ENCODE results near the gene TIMP2. TPM values are rescaled to one million over a fixed set of nuclear protein-coding genes. Genes with fewer than 3 reads are reported as not detected.

Gene TIMP2
- total and polyA plus RNA-seq, 2 of the 13 experiments (the other 11 are each of a cell fraction or from before 2014, with no cell fraction given), result 3.8 to 8.5 TPM

DNA sequence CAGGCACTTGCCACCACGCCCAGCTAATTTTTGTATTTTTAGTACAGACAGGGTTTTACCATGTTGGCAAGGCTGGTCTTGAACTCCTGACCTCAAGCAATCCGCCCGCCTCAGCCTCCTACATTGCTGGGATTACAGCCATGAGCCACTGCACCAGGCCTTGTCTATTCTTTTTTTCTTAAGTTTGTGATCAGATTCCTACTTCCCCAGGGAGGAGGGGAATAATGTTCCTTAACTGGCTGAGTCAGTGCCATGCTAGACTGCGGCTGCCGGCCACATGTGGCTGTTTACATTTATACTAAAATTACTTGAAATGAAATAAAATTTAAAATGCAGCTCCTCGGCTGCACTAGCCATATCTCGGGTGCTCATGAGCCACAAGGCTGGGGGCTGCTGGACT is 56.8 kb downstream of the TIMP2 start:
- intact Hi-C loops (cut with micrococcal nuclease; ENCODE audit: unreplicated experiment) (loop anchor here (5.0 kb wide), 1 partner anchor 64 kb away; no protein-coding TSS in a partner anchor), in situ Hi-C loops (cut with HindIII; ENCODE audit: extremely low pct_ligation_motif_present, low pct_unique_long_range_greater_than_20kb) (no loop called here)
- FAIRE-seq, result no peak
- WGBS (ENCODE audit: low lambda C conversion rate), result 78% methylated on average over 7 of the region's 7 CpGs
- no peak for DNase-seq (ENCODE audit: low spot score)
- H4K20me1 ChIP-seq (ENCODE audit: insufficient read depth, low read length), result no peaks in the 10 kb centered on the region
- H3K4me2 ChIP-seq (ENCODE audit: low read depth, low read length), result no peak overlapping the region
- no peak overlapping the region for H3K27ac ChIP-seq (ENCODE audit: extremely low read length, insufficient read depth, low read length)
- POLR2A ChIA-PET, result no interaction called here
- ATAC-seq, result no peak
- peaks cover 9% of the 10 kb centered on the region for H3K4me1 ChIP-seq (ENCODE audit: insufficient read depth, low read length)
- H3K9me3 ChIP-seq (ENCODE audit: low read length), result no peaks in the 10 kb centered on the region
- CTCF ChIA-PET (ENCODE audit: low intra/inter-chr PET ratio, low total read pairs), result no interaction called here
- H2AFZ ChIP-seq (ENCODE audit: low read length), result no peak overlapping the region
- H3K36me3 ChIP-seq (replicated peaks in 1 of 2; ENCODE audit: control insufficient read depth in 1 of 2, insufficient read depth in 2 of 2, low read length in 2 of 2), result peaks cover 7 to 19% of the 10 kb centered on the region in 2 experiments; a peak in 3 of 5 replicates
- no TSS peak for BruUV-seq (replicated peaks)
- H3K79me2 ChIP-seq (ENCODE audit: insufficient read depth, low read length), result no peaks in the 10 kb centered on the region
- H3K9ac ChIP-seq (ENCODE audit: insufficient read depth, low read depth, low read length), result no peak overlapping the region
- H3K27me3 ChIP-seq (ENCODE audit: control insufficient read depth in 1 of 2, insufficient read depth in 2 of 2, low read length in 2 of 2), result no peaks in the 10 kb centered on the region
- no peak overlapping the region for H3K4me3 ChIP-seq (replicated peaks in 1 of 3; ENCODE audit: insufficient read depth in 1 of 3, low read depth in 2 of 3, low read length in 3 of 3)
- TF ChIP-seq SUZ12 (IDR thresholded peaks at IDR 0.05; ENCODE audit: low read depth, low read length) (no peak), ZNF124 (CRISPR knock-in tag; IDR thresholded peaks at IDR 0.05) (no peak), ZNF33A (CRISPR knock-in tag; IDR thresholded peaks at IDR 0.05; ENCODE audit: borderline replicate concordance) (no peak), KMT2A (CRISPR knock-in tag; IDR thresholded peaks at IDR 0.05) (no peak), CENPX (CRISPR knock-in tag; IDR thresholded peaks at IDR 0.05) (no peak), PRMT3 (CRISPR knock-in tag; IDR thresholded peaks at IDR 0.05; ENCODE audit: borderline replicate concordance, low read depth) (no peak), SOX6 (IDR thresholded peaks at IDR 0.05) (no peak), SOX6 (CRISPR knock-in tag; IDR thresholded peaks at IDR 0.05) (no peak), RELA (CRISPR knock-in tag; IDR thresholded peaks at IDR 0.05) (no peak), ZNF567 (CRISPR knock-in tag; IDR thresholded peaks at IDR 0.05; ENCODE audit: borderline replicate concordance) (no peak), NR2F6 (IDR thresholded peaks at IDR 0.05) (no peak), NR2F6 (CRISPR knock-in tag; IDR thresholded peaks at IDR 0.05) (no peak), NAIF1 (CRISPR knock-in tag; IDR thresholded peaks at IDR 0.05; ENCODE audit: borderline replicate concordance) (no peak), ATRX (CRISPR knock-in tag; IDR thresholded peaks at IDR 0.05; ENCODE audit: borderline replicate concordance) (no peak), GTF2F1 (IDR thresholded peaks at IDR 0.05; ENCODE audit: low read length) (no peak), HHEX (CRISPR knock-in tag; IDR thresholded peaks at IDR 0.05) (no peak)
- TF ChIP-seq, protein P1, sequence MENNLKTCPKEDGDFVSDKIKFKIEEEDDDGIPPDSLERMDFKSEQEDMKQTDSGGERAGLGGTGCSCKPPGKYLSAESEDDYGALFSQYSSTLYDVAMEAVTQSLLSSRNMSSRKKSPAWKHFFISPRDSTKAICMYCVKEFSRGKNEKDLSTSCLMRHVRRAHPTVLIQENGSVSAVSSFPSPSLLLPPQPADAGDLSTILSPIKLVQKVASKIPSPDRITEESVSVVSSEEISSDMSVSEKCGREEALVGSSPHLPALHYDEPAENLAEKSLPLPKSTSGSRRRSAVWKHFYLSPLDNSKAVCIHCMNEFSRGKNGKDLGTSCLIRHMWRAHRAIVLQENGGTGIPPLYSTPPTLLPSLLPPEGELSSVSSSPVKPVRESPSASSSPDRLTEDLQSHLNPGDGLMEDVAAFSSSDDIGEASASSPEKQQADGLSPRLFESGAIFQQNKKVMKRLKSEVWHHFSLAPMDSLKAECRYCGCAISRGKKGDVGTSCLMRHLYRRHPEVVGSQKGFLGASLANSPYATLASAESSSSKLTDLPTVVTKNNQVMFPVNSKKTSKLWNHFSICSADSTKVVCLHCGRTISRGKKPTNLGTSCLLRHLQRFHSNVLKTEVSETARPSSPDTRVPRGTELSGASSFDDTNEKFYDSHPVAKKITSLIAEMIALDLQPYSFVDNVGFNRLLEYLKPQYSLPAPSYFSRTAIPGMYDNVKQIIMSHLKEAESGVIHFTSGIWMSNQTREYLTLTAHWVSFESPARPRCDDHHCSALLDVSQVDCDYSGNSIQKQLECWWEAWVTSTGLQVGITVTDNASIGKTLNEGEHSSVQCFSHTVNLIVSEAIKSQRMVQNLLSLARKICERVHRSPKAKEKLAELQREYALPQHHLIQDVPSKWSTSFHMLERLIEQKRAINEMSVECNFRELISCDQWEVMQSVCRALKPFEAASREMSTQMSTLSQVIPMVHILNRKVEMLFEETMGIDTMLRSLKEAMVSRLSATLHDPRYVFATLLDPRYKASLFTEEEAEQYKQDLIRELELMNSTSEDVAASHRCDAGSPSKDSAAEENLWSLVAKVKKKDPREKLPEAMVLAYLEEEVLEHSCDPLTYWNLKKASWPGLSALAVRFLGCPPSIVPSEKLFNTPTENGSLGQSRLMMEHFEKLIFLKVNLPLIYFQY (CRISPR knock-in tag; IDR thresholded peaks at IDR 0.05; ENCODE audit: borderline replicate concordance), result no peak
- TF ChIP-seq, protein P2, sequence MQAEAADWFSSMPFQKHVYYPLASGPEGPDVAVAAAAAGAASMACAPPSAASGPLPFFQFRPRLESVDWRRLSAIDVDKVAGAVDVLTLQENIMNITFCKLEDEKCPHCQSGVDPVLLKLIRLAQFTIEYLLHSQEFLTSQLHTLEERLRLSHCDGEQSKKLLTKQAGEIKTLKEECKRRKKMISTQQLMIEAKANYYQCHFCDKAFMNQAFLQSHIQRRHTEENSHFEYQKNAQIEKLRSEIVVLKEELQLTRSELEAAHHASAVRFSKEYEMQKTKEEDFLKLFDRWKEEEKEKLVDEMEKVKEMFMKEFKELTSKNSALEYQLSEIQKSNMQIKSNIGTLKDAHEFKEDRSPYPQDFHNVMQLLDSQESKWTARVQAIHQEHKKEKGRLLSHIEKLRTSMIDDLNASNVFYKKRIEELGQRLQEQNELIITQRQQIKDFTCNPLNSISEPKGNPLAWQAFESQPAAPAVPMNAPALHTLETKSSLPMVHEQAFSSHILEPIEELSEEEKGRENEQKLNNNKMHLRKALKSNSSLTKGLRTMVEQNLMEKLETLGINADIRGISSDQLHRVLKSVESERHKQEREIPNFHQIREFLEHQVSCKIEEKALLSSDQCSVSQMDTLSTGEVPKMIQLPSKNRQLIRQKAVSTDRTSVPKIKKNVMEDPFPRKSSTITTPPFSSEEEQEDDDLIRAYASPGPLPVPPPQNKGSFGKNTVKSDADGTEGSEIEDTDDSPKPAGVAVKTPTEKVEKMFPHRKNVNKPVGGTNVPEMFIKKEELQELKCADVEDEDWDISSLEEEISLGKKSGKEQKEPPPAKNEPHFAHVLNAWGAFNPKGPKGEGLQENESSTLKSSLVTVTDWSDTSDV (CRISPR knock-in tag; IDR thresholded peaks at IDR 0.05), result no peak
- TF ChIP-seq, protein P3, sequence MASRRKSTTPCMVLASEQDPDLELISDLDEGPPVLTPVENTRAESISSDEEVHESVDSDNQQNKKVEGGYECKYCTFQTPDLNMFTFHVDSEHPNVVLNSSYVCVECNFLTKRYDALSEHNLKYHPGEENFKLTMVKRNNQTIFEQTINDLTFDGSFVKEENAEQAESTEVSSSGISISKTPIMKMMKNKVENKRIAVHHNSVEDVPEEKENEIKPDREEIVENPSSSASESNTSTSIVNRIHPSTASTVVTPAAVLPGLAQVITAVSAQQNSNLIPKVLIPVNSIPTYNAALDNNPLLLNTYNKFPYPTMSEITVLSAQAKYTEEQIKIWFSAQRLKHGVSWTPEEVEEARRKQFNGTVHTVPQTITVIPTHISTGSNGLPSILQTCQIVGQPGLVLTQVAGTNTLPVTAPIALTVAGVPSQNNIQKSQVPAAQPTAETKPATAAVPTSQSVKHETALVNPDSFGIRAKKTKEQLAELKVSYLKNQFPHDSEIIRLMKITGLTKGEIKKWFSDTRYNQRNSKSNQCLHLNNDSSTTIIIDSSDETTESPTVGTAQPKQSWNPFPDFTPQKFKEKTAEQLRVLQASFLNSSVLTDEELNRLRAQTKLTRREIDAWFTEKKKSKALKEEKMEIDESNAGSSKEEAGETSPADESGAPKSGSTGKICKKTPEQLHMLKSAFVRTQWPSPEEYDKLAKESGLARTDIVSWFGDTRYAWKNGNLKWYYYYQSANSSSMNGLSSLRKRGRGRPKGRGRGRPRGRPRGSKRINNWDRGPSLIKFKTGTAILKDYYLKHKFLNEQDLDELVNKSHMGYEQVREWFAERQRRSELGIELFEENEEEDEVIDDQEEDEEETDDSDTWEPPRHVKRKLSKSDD (CRISPR knock-in tag; IDR thresholded peaks at IDR 0.05; ENCODE audit: low read depth), result no peak
